HepG2 (cell line): ENCODE results near the gene NISCH. TPM values are rescaled to one million over a fixed set of nuclear protein-coding genes. Genes with fewer than 3 reads are reported as not detected.

Source experiments
- E2F1 ChIP-seq: sonication (generic); formaldehyde crosslinking; IDR thresholded peaks from 2 replicates; pipeline ENCODE4 v1.5.0; 2020; ENCODE audit warnings: missing genetic modification reagents
- MAFG ChIP-seq: sonication (generic); formaldehyde crosslinking; IDR thresholded peaks from 2 replicates; pipeline ENCODE4 v1.5.1; 2020; ENCODE audit warnings: mild to moderate bottlenecking, missing genetic modification reagents
- ONECUT2 ChIP-seq: sonication (generic); formaldehyde crosslinking; IDR thresholded peaks from 2 replicates; pipeline ENCODE4 v1.4.0; 2020; ENCODE audit warnings: missing genetic modification reagents
- PATZ1 ChIP-seq: sonication (generic); formaldehyde crosslinking; IDR thresholded peaks from 2 replicates; pipeline ENCODE4 v1.4.0; 2020; ENCODE audit warnings: missing genetic modification reagents
- PCBP1 ChIP-seq: fragments of 200-400 bp; formaldehyde crosslinking; IDR thresholded peaks from 2 replicates; pipeline ENCODE4 v1.6.1; 2017; ENCODE audit warnings: mild to moderate bottlenecking, low read depth, low read length, borderline replicate concordance
- RBM39 ChIP-seq: fragments of 200-400 bp; formaldehyde crosslinking; IDR thresholded peaks from one replicate; pipeline ENCODE4 v1.6.1; 2018; ENCODE audit warnings: antibody characterized with exemption, mild to moderate bottlenecking, low read depth, low read length; ENCODE audit not compliant: poor library complexity, severe bottlenecking
- TFDP1 ChIP-seq: IDR thresholded peaks from 2 replicates; pipeline ENCODE4 v1.6.1; 2016; ENCODE audit warnings: missing compliant biosample characterization, missing genetic modification reagents, borderline replicate concordance
- THAP9 ChIP-seq: sonication (generic); formaldehyde crosslinking; IDR thresholded peaks from 2 replicates; pipeline ENCODE4; 2020; ENCODE audit warnings: missing genetic modification reagents, mild to moderate bottlenecking, borderline replicate concordance
- ZBTB49 ChIP-seq: sonication (generic); formaldehyde crosslinking; IDR thresholded peaks from 2 replicates; pipeline ENCODE4 v1.4.0; 2020; ENCODE audit warnings: missing genetic modification reagents, borderline replicate concordance
- ZMAT3 ChIP-seq: sonication (generic); formaldehyde crosslinking; conservative IDR thresholded peaks from 2 replicates; pipeline ENCODE4 v1.7.0; 2021; ENCODE audit warnings: missing genetic modification reagents
- ZNF263 ChIP-seq: sonication (generic); formaldehyde crosslinking; IDR thresholded peaks from 2 replicates; pipeline ENCODE4 v1.4.0; 2020; ENCODE audit warnings: missing genetic modification reagents
- ZNF503 ChIP-seq: sonication (generic); formaldehyde crosslinking; IDR thresholded peaks from 2 replicates; pipeline ENCODE4 v1.4.0; 2020; ENCODE audit warnings: missing genetic modification reagents
- polyA plus RNA-seq, 8 experiments: library from polyadenylated mRNA; depleted of rRNA in 3 of 8; stranded (reverse) in 7 of 8; unstranded in 1 of 8; fragments of >200 nt; fragmentation: Illumina TruSeq in 4 of 8; extraction: Trizol in 4 of 8; gene quantifications; 2 replicates each; pipeline versions ENCODE4 v1.2.1 to v1.2.3, GENCODE V29; 2011 to 2016; ENCODE audit warnings: low read depth in 4 of 8, missing spikeins in 1 of 8, mixed read lengths in 1 of 8; ENCODE audit not compliant: insufficient read depth in 1 of 8
- total RNA-seq, 5 experiments: library from RNA; depleted of rRNA; stranded (reverse); fragments of >200 nt; fragmentation: Illumina TruSeq; extraction: Trizol; gene quantifications; 2 replicates each; pipeline ENCODE4 v1.2.3, GENCODE V29; 2016; ENCODE audit warnings: low read depth in 1 of 5

The NISCH gene
- total and polyA plus RNA-seq, 2 of the 13 experiments (the other 11 are each of a cell fraction or from before 2014, with no cell fraction given), result 27.0 to 47.6 TPM

- TF ChIP-seq TFDP1 (CRISPR knock-in tag), result peak; percentile 22; the same call in 1 of the 2 replicates
- peak; percentile 96 for TF ChIP-seq PATZ1
- TF ChIP-seq RBM39, result peak; percentile 39
- TF ChIP-seq E2F1 (CRISPR knock-in tag), result no peak
- peak; percentile 67; the same call in 1 of the 2 replicates for TF ChIP-seq ZMAT3 (CRISPR knock-in tag)
- TF ChIP-seq ZNF503 (CRISPR knock-in tag), result no peak
- no peak for TF ChIP-seq MAFG (CRISPR knock-in tag)
- TF ChIP-seq ONECUT2 (CRISPR knock-in tag), result no peak
- TF ChIP-seq PCBP1, result 0 out of 2 replicates have a peak, but pooled peaks have one; percentile 35
- TF ChIP-seq THAP9 (CRISPR knock-in tag), result 0 out of 2 replicates have a peak, but pooled peaks have one; percentile 14
- peak; percentile 93 for TF ChIP-seq ZNF263 (CRISPR knock-in tag)
- TF ChIP-seq ZBTB49 (CRISPR knock-in tag), result no peak
Observed at GRCh38 chr3:52533623-52534280, 78.3 kb downstream of the NISCH start, which contains the start of gene NT5DC2 (continued).
